ENCODE data around the gene PPP2R2D. TPM values are rescaled to one million over a fixed set of nuclear protein-coding genes. Genes with fewer than 3 reads are reported as not detected.

The PPP2R2D gene
- polyA plus RNA-seq, 1 donor, result 36.4 TPM

- H3K9me3 ChIP-seq (ENCODE audit: control insufficient read depth, low read depth, low read length), result no peaks in the 10 kb centered on the region
- H3K4me1 ChIP-seq (ENCODE audit: control insufficient read depth, insufficient read depth, low read length), result peaks cover 9% of the 10 kb centered on the region
- no peak overlapping the region for H3K4me3 ChIP-seq (ENCODE audit: low read length)
- H3K36me3 ChIP-seq (ENCODE audit: control insufficient read depth, insufficient read depth, low read length), result peaks cover 5% of the 10 kb centered on the region
- H3K27me3 ChIP-seq (ENCODE audit: control insufficient read depth, insufficient read depth, low read length), result peaks cover 13% of the 10 kb centered on the region
- H3K27ac ChIP-seq (ENCODE audit: low read length), result no peak overlapping the region
- no CpG with 5 or more reads among the region's 5 CpGs for WGBS (ENCODE audit: insufficient coverage, low lambda C conversion rate)
- DNase-seq, result no peak
Measured at GRCh38 chr10:131898713-131899112, 2.1 kb upstream of the PPP2R2D start.

GRCh38 chr10:131899116-131899690, 1.6 kb upstream of the PPP2R2D start:
- 60% methylated on average over 2 of the region's 8 CpGs for WGBS (ENCODE audit: insufficient coverage, low lambda C conversion rate)
- Histone ChIP-seq H3K27ac (ENCODE audit: low read length) (no peak overlapping the region), H3K4me1 (ENCODE audit: control insufficient read depth, insufficient read depth, low read length) (peaks cover 9% of the 10 kb centered on the region), H3K9me3 (ENCODE audit: control insufficient read depth, low read depth, low read length) (no peaks in the 10 kb centered on the region), H3K27me3 (ENCODE audit: control insufficient read depth, insufficient read depth, low read length) (peaks cover 13% of the 10 kb centered on the region), H3K36me3 (ENCODE audit: control insufficient read depth, insufficient read depth, low read length) (peaks cover 6% of the 10 kb centered on the region), H3K4me3 (ENCODE audit: low read length) (no peak overlapping the region)
- DNase-seq, result no peak

DNA sequence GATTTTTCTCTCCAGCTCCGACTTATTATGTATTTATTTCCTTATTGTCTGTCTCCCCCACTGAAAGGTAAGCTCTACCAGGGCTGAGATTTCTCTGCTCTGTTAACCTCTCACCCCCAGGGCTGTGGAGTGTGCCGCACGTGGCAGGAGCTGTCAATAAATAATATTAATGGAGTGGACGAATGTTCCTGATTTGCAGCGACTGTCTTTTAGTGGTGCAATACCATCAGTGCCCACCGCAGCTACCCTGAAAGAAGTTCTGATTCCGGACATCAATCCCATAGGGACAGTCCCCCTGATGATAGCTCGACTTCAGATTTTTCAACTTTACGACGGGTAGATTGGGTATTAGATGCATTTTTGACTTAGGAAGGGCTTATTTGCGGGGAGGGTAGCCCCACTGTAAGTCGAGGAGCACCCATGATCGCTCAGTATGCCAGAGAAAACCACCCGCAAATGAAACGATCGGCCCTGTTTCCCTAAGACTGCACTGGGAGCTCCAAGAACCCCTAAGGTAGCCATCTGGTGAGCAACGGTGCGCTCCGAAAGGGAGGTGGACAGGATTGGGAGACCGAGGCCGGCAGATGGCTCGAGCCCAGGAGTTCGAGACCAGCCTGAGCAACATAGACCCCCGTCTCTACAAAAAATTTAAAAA, 986 bp upstream of the PPP2R2D start:
- WGBS (ENCODE audit: insufficient coverage, low lambda C conversion rate), result no CpG with 5 or more reads among the region's 24 CpGs

DNA sequence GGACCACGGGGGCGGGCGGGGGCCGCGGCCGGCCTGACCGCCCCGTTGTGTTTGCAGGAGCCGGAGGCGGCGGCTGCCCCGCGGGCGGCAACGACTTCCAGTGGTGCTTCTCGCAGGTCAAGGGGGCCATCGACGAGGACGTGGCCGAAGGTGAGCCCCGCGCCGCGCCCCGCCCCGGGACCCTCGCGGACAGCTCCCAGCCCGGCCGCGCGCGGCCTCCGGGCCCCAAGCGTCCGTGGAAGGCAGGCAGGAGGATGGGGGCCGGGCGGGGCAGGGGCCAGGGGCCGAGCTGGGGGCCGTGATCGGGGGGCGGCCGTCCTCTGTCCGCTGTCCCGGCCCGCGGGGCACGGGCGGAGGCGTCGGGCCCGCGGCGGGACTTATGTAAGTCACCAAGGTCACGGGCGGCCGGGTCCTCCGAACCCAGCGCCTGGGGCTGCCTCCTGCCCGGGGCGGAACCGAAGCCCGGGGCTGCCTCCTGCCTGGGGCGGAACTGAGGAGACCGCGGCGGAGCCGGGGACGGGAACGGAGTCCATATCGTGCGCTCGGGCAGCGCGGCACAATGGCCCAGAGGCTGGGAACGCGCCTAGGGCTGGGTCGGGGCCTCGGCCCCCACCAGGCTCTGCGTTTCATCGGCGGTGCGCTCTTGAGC, 497 bp downstream of the PPP2R2D start:
- DNase-seq, result peak; percentile 45 to 79
- Histone ChIP-seq H3K4me3 (ENCODE audit: low read length) (peak overlapping the region; percentile 63), H3K27ac (ENCODE audit: low read length) (peak overlapping the region; percentile 84), H3K9me3 (ENCODE audit: control insufficient read depth, low read depth, low read length) (no peaks in the 10 kb centered on the region), H3K4me1 (ENCODE audit: control insufficient read depth, insufficient read depth, low read length) (peaks cover 29% of the 10 kb centered on the region), H3K27me3 (ENCODE audit: control insufficient read depth, insufficient read depth, low read length) (peaks cover 10% of the 10 kb centered on the region), H3K36me3 (ENCODE audit: control insufficient read depth, insufficient read depth, low read length) (peaks cover 9% of the 10 kb centered on the region)
- WGBS (ENCODE audit: insufficient coverage, low lambda C conversion rate), result no CpG with 5 or more reads among the region's 83 CpGs

More for the DNA sequence above, 986 bp upstream of the PPP2R2D start:
- peak overlapping the region; percentile 65 for H3K4me3 ChIP-seq (ENCODE audit: low read length)
- DNase-seq, result peak in 1 of 2 donors; percentile 16
- no peaks in the 10 kb centered on the region for H3K9me3 ChIP-seq (ENCODE audit: control insufficient read depth, low read depth, low read length)
- H3K36me3 ChIP-seq (ENCODE audit: control insufficient read depth, insufficient read depth, low read length), result peaks cover 6% of the 10 kb centered on the region
- H3K27ac ChIP-seq (ENCODE audit: low read length), result peak overlapping the region; percentile 20
- peaks cover 13% of the 10 kb centered on the region for H3K27me3 ChIP-seq (ENCODE audit: control insufficient read depth, insufficient read depth, low read length)
- peaks cover 14% of the 10 kb centered on the region for H3K4me1 ChIP-seq (ENCODE audit: control insufficient read depth, insufficient read depth, low read length)

GRCh38 chr10:131902211-131902610, 1.4 kb downstream of the PPP2R2D start:
- H3K4me1 ChIP-seq (ENCODE audit: control insufficient read depth, insufficient read depth, low read length), result peaks cover 33% of the 10 kb centered on the region

GRCh38 chr10:131902691-131903090, 1.9 kb downstream of the PPP2R2D start:
- 77% methylated on average over 2 of the region's 9 CpGs for WGBS (ENCODE audit: insufficient coverage, low lambda C conversion rate)

More at GRCh38 chr10:131902211-131902610, 1.4 kb downstream of the PPP2R2D start:
- Histone ChIP-seq H3K27me3 (ENCODE audit: control insufficient read depth, insufficient read depth, low read length) (peaks cover 10% of the 10 kb centered on the region), H3K4me3 (ENCODE audit: low read length) (peak overlapping the region; percentile 63), H3K36me3 (ENCODE audit: control insufficient read depth, insufficient read depth, low read length) (peaks cover 9% of the 10 kb centered on the region), H3K9me3 (ENCODE audit: control insufficient read depth, low read depth, low read length) (no peaks in the 10 kb centered on the region), H3K27ac (ENCODE audit: low read length) (peak overlapping the region; percentile 84)
- peak in 1 of 2 donors; percentile 21 for DNase-seq
- WGBS (ENCODE audit: insufficient coverage, low lambda C conversion rate), result 47% methylated on average over 3 of the region's 5 CpGs

GRCh38 chr10:131905267-131905571, 4.4 kb downstream of the PPP2R2D start:
- Histone ChIP-seq H3K4me3 (ENCODE audit: low read length) (no peak overlapping the region), H3K27me3 (ENCODE audit: control insufficient read depth, insufficient read depth, low read length) (no peaks in the 10 kb centered on the region), H3K9me3 (ENCODE audit: control insufficient read depth, low read depth, low read length) (no peaks in the 10 kb centered on the region), H3K27ac (ENCODE audit: low read length) (peak overlapping the region; percentile 51), H3K36me3 (ENCODE audit: control insufficient read depth, insufficient read depth, low read length) (peaks cover 26% of the 10 kb centered on the region), H3K4me1 (ENCODE audit: control insufficient read depth, insufficient read depth, low read length) (peaks cover 36% of the 10 kb centered on the region)
- peak; percentile 56 to 70 for DNase-seq
- WGBS (ENCODE audit: insufficient coverage, low lambda C conversion rate), result no CpG with 5 or more reads among the region's 5 CpGs

More at GRCh38 chr10:131902691-131903090, 1.9 kb downstream of the PPP2R2D start:
- peaks cover 10% of the 10 kb centered on the region for H3K36me3 ChIP-seq (ENCODE audit: control insufficient read depth, insufficient read depth, low read length)
- H3K27me3 ChIP-seq (ENCODE audit: control insufficient read depth, insufficient read depth, low read length), result peaks cover 10% of the 10 kb centered on the region
- no peak for DNase-seq
- peaks cover 33% of the 10 kb centered on the region for H3K4me1 ChIP-seq (ENCODE audit: control insufficient read depth, insufficient read depth, low read length)
- no peak overlapping the region for H3K4me3 ChIP-seq (ENCODE audit: low read length)
- H3K27ac ChIP-seq (ENCODE audit: low read length), result no peak overlapping the region
- H3K9me3 ChIP-seq (ENCODE audit: control insufficient read depth, low read depth, low read length), result no peaks in the 10 kb centered on the region

GRCh38 chr10:131905603-131906268, 4.9 kb downstream of the PPP2R2D start:
- DNase-seq, result peak in 1 of 2 donors; percentile 24
- WGBS (ENCODE audit: insufficient coverage, low lambda C conversion rate), result 68% methylated on average over 4 of the region's 17 CpGs
- Histone ChIP-seq H3K4me3 (ENCODE audit: low read length) (no peak overlapping the region), H3K27ac (ENCODE audit: low read length) (peak overlapping the region; percentile 51), H3K4me1 (ENCODE audit: control insufficient read depth, insufficient read depth, low read length) (peaks cover 36% of the 10 kb centered on the region), H3K27me3 (ENCODE audit: control insufficient read depth, insufficient read depth, low read length) (no peaks in the 10 kb centered on the region), H3K36me3 (ENCODE audit: control insufficient read depth, insufficient read depth, low read length) (peaks cover 26% of the 10 kb centered on the region), H3K9me3 (ENCODE audit: control insufficient read depth, low read depth, low read length) (no peaks in the 10 kb centered on the region)

DNA sequence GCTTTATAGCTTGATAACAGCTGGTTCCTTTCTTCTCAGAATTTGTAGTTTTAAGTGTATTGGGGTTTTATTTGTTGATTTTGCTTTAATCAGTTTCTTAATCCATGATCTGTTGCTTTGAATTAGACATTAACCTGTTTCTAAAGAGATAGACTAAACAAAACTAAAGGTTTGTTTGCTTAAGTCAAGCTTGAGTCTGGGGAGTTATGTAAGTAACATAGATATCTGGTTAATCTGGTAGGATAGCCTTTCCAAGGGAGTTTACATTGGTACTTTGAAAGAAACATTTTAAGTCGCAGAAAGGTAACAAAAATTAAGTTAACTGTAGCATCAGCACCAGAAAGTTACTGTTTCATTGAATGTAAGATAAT, 5.4 kb downstream of the PPP2R2D start:
- no peak overlapping the region for H3K4me3 ChIP-seq (ENCODE audit: low read length)
- no peak for DNase-seq
- H3K27me3 ChIP-seq (ENCODE audit: control insufficient read depth, insufficient read depth, low read length), result no peaks in the 10 kb centered on the region
- H3K4me1 ChIP-seq (ENCODE audit: control insufficient read depth, insufficient read depth, low read length), result peaks cover 36% of the 10 kb centered on the region
- no peaks in the 10 kb centered on the region for H3K9me3 ChIP-seq (ENCODE audit: control insufficient read depth, low read depth, low read length)
- no CpG with 5 or more reads among the region's 1 CpG for WGBS (ENCODE audit: insufficient coverage, low lambda C conversion rate)
- peak overlapping the region; percentile 51 for H3K27ac ChIP-seq (ENCODE audit: low read length)
- H3K36me3 ChIP-seq (ENCODE audit: control insufficient read depth, insufficient read depth, low read length), result peaks cover 26% of the 10 kb centered on the region

DNA sequence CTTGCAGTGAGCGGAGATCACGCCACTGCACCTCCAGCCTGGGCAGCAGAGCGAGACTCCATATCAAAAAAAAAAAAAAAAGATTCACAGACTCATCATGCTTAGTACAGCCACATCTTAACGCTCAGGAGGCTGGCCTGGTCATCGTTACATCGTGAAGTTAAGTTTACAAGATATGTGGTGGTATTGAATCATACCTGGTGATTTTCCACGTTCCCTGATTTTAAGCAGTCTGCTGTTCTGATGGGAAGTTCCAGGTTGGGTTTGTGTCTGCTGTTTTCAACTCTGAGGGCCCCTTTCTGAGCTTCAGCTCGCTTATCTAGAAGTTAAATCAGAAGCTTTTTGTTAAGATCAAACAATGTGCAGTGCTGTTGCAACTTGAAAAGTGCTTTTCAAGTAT, 6.9 kb downstream of the PPP2R2D start:
- H3K4me1 ChIP-seq (ENCODE audit: control insufficient read depth, insufficient read depth, low read length), result peaks cover 33% of the 10 kb centered on the region
- H3K9me3 ChIP-seq (ENCODE audit: control insufficient read depth, low read depth, low read length), result no peaks in the 10 kb centered on the region
- no peak for DNase-seq
- H3K4me3 ChIP-seq (ENCODE audit: low read length), result no peak overlapping the region
- WGBS (ENCODE audit: insufficient coverage, low lambda C conversion rate), result no CpG with 5 or more reads among the region's 8 CpGs
- peaks cover 31% of the 10 kb centered on the region for H3K36me3 ChIP-seq (ENCODE audit: control insufficient read depth, insufficient read depth, low read length)
- H3K27me3 ChIP-seq (ENCODE audit: control insufficient read depth, insufficient read depth, low read length), result no peaks in the 10 kb centered on the region
- H3K27ac ChIP-seq (ENCODE audit: low read length), result no peak overlapping the region
